ENCODE measurements around the gene KCTD17. TPM values are rescaled to one million over a fixed set of nuclear protein-coding genes. Genes with fewer than 3 reads are reported as not detected.

The KCTD17 gene
- 28.9 and 29.4 TPM in 2 replicates for total RNA-seq

DNA sequence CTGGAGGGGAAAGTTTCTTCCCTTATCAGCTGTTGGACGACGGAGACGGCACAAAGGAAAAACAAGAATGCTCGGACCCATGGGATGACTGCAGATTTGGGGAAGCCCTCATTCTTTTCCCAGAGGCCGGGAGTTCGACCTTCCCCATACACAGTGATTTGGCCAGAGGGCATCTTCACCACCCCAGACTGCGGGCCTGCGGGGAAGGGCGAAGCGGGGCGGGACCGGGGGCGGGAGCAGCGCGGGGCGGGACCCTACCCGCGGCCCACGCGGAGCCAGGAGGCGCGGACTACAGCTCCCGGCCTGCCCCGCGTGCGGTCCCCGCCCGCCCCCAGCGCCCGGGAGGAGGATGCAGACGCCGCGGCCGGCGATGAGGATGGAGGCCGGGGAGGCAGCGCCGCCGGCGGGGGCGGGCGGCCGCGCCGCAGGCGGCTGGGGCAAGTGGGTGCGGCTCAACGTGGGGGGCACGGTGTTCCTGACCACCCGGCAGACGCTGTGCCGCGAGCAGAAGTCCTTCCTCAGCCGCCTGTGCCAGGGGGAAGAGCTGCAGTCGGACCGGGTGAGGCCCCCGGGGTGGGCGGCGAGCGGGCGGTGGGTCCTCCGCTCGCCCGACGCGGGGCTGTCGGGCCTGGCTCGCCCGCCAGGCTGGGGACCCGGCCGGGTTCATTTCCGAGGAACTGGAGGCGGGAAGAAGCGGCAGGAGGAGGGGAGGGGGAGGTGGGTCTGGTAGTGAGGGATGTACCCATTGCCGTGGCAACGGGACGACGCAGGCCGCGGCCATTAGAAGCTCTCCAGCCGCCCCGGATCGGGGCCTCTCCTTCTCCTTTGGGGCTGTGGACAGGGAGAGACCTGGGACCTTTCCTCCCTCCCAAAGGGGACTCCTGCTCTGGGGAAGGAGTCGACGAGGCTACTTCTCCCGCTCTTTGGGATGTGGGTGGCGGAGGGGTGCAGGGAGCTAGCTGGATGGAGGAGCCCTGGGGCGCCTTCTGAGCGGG, at the start of gene KCTD17:
Gene KCTD17 (plus strand): TSS at position 352 of the 995 bp plus-strand sequence. CDS start 19 bp downstream, at position 371.
- Mint-ChIP-seq H3K36me3 (ENCODE audit: low read depth) (peaks cover 19% of the 10 kb centered on the region), H3K27ac (no peak within 1 kb of the TSS), H3K27me3 (no peaks in the 10 kb centered on the region), H3K4me1 (peaks cover 18% of the 10 kb centered on the region), H3K9me3 (no peaks in the 10 kb centered on the region), H3K4me3 (peak within 1 kb of the TSS; percentile 80)
- ATAC-seq (ENCODE audit: low read depth) (peak; percentile 100), DNase-seq (peak; percentile 76)
- ChIA-PET POLR2A (interaction anchor here (0.6 to 1.4 kb wide), 11 partner anchors 30 to 522 kb away, joined by 3 to 9 read pairs (median 3); partner anchors contain the start of genes EIF3D, IFT27 and TST), CTCF (interaction anchor here (0.9 to 1.7 kb wide), 2 partner anchors 25 to 210 kb away, joined by 3 to 4 read pairs; no protein-coding TSS in a partner anchor)
- intact Hi-C loops (cut with micrococcal nuclease): loop anchor here (1.0 kb wide), 1 partner anchor 148 kb away; no protein-coding TSS in a partner anchor
- TF ChIP-seq CTCF (IDR thresholded peaks at IDR 0.05): no peak

GRCh38 chr22:37001826-37002225, 49.7 kb upstream of the KCTD17 start:
- CTCF ChIA-PET: no interaction called here
- H3K9me3 Mint-ChIP-seq: no peaks in the 10 kb centered on the region
- DNase-seq: no peak

DNA sequence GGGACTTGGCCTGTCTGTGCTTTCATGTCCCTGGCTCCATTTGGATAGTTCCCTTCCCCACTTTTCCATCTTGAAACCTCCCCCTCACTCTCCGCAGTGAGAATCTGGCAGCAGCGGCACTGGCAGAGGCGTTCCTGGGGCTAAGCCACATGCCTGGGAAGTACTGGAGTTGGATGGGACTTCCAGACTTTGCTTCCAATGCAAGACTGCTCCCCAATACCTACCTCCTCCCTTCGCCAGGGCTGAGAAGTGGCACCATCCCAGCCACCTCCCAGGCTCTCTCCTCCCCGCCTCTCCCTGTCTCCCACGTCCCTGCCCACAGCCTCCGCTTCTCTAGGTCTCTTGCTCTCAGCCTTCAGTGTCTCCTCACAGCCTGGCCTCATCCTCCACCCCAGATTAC, 48.9 kb upstream of the KCTD17 start:
- Mint-ChIP-seq H3K4me1 (no peaks in the 10 kb centered on the region), H3K27ac (no peak overlapping the region), H3K9me3 (no peaks in the 10 kb centered on the region), H3K4me3 (no peak overlapping the region), H3K36me3 (ENCODE audit: low read depth) (no peaks in the 10 kb centered on the region), H3K27me3 (peaks cover 25% of the 10 kb centered on the region)
- DNase-seq: no peak
- no peak for TF ChIP-seq CTCF (IDR thresholded peaks at IDR 0.05)
- ChIA-PET CTCF (no interaction called here), POLR2A (no interaction called here)
- intact Hi-C loops (cut with micrococcal nuclease): no loop called here
- no peak for ATAC-seq (ENCODE audit: low read depth)

More at GRCh38 chr22:37001826-37002225, 49.7 kb upstream of the KCTD17 start:
- Mint-ChIP-seq H3K27ac (no peak overlapping the region), H3K4me3 (no peak overlapping the region), H3K4me1 (no peaks in the 10 kb centered on the region), H3K27me3 (peaks cover 21% of the 10 kb centered on the region), H3K36me3 (ENCODE audit: low read depth) (no peaks in the 10 kb centered on the region)
- no peak for ATAC-seq (ENCODE audit: low read depth)
- POLR2A ChIA-PET: no interaction called here
- no peak for TF ChIP-seq CTCF (IDR thresholded peaks at IDR 0.05)
- intact Hi-C loops (cut with micrococcal nuclease): no loop called here

DNA sequence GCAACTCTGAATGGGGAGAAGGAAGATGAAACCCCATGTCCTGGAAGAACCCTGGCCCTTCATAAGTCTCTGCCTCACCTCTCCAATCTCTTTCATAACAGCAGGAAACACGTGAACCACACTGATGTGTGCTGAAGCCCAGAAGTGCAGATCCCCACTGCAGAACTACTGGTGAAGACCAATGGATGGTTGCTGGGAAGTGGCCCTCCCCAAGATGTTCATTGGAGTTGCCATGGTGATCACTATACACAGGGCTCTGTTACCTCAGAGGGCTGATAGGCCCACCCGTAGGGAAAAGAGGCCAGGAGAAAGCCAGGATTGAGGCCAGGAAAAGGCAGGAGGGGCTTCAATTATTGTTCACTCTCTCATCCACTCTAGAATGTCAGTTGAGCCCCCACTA, 43.9 kb upstream of the KCTD17 start:
- no peak for TF ChIP-seq CTCF (IDR thresholded peaks at IDR 0.05)
- no peak for ATAC-seq (ENCODE audit: low read depth)
- Mint-ChIP-seq H3K27ac (no peak overlapping the region), H3K27me3 (peaks cover 31% of the 10 kb centered on the region), H3K4me3 (no peak overlapping the region), H3K9me3 (no peaks in the 10 kb centered on the region), H3K4me1 (no peaks in the 10 kb centered on the region), H3K36me3 (ENCODE audit: low read depth) (no peaks in the 10 kb centered on the region)
- ChIA-PET CTCF (interaction anchor here (0.8 to 1.2 kb wide), 2 partner anchors 9 to 19 kb away, joined by 3 read pairs; no protein-coding TSS in a partner anchor), POLR2A (no interaction called here)
- intact Hi-C loops (cut with micrococcal nuclease): no loop called here
- DNase-seq: no peak

DNA sequence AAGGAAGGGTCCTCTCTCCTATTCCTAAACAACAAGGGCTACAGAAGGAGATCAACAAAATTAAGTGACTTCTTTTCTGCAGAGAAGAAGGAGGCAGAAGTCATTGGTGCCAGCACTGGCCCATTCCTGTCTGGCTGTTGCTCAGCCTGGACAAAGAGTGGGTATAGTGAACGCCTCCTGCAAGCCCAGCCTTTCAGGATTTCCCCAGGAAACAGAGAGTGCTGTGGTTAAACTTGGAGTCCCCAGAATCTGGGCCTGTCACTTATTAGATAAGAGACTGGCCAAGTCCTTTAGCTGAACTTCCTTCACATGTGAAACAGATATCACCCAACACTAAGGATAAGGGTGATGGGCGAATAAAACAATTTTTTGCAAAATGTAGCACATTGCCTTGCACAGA, 43.2 kb upstream of the KCTD17 start:
- no peak overlapping the region for H3K4me3 Mint-ChIP-seq
- no peaks in the 10 kb centered on the region for H3K9me3 Mint-ChIP-seq
- no peak for TF ChIP-seq CTCF (IDR thresholded peaks at IDR 0.05)
- H3K27me3 Mint-ChIP-seq: peaks cover 26% of the 10 kb centered on the region
- DNase-seq: no peak
- no peaks in the 10 kb centered on the region for H3K36me3 Mint-ChIP-seq (ENCODE audit: low read depth)
- H3K27ac Mint-ChIP-seq: no peak overlapping the region
- intact Hi-C loops (cut with micrococcal nuclease): no loop called here
- ATAC-seq (ENCODE audit: low read depth): no peak
- no peaks in the 10 kb centered on the region for H3K4me1 Mint-ChIP-seq
- POLR2A ChIA-PET: interaction anchor here (0.6 kb wide), 1 partner anchor 9 kb away, joined by 10 read pairs; no protein-coding TSS in a partner anchor
- CTCF ChIA-PET: interaction anchor here (0.8 to 1.2 kb wide), 2 partner anchors 10 to 20 kb away, joined by 3 read pairs; no protein-coding TSS in a partner anchor

All from activated B cell treated with CpG ODN at 0.5 μM for 24 hours (primary cell).